ENCODE results near the gene RGS1. TPM values are rescaled to one million over a fixed set of nuclear protein-coding genes. Genes with fewer than 3 reads are reported as not detected.

The RGS1 gene
- total and polyA plus RNA-seq, 9 of the 15 experiments (the other 6 are each of a cell fraction or from before 2014, with no cell fraction given), result not detected

- TF ChIP-seq ZNF398 (CRISPR knock-in tag; IDR thresholded peaks at IDR 0.05) (no peak), CBX5 (IDR thresholded peaks at IDR 0.05; ENCODE audit: borderline replicate concordance, low read depth) (no peak), FOXM1 (IDR thresholded peaks at IDR 0.05; ENCODE audit: low read depth) (no peak), FOXM1 (CRISPR knock-in tag; IDR thresholded peaks at IDR 0.05; ENCODE audit: low read depth) (no peak), TGIF2 (CRISPR knock-in tag; IDR thresholded peaks at IDR 0.05) (no peak), ZNF778 (CRISPR knock-in tag; IDR thresholded peaks at IDR 0.05) (no peak), ZNF197 (CRISPR knock-in tag; IDR thresholded peaks at IDR 0.05; ENCODE audit: low read depth) (no peak), ZFP30 (CRISPR knock-in tag; IDR thresholded peaks at IDR 0.05; ENCODE audit: borderline replicate concordance) (no peak)
Observed at GRCh38 chr1:192601567-192601966, 26.0 kb downstream of the RGS1 start (continued).

GRCh38 chr1:192602757-192603156 lies 27.2 kb downstream of the RGS1 start:
- TF ChIP-seq SPI1 (IDR thresholded peaks at IDR 0.05; ENCODE audit: borderline replicate concordance, low read depth, low read length) (no peak), HDAC2 (IDR thresholded peaks at IDR 0.05) (no peak), PML (IDR thresholded peaks at IDR 0.05; ENCODE audit: low read length) (no peak), FIP1L1 (IDR thresholded peaks at IDR 0.05; ENCODE audit: low read depth, low read length, poor library complexity, severe bottlenecking) (no peak)
- no peaks in the 10 kb centered on the region for H4K20me1 ChIP-seq (replicated peaks; ENCODE audit: control insufficient read depth, insufficient read depth, low read length)
- DNase-seq (ENCODE audit: extremely low read depth in 1 of 4, low spot score in 3 of 4) (no peak), ATAC-seq (no peak), FAIRE-seq (no peak)
- in situ Hi-C loops (cut with MboI), result no loop called here
- H3K79me2 ChIP-seq (ENCODE audit: control insufficient read depth, insufficient read depth, low read length), result no peaks in the 10 kb centered on the region
- no peaks in the 10 kb centered on the region for H3K36me3 ChIP-seq (ENCODE audit: control insufficient read depth, insufficient read depth, low read length)
- intact Hi-C loops (cut with micrococcal nuclease), result no loop called here
- H3K27me3 ChIP-seq (ENCODE audit: control insufficient read depth in 2 of 2, insufficient read depth in 2 of 2, low read length in 2 of 2), result no peaks in the 10 kb centered on the region
- no peaks in the 10 kb centered on the region for H3K9me1 ChIP-seq (ENCODE audit: control insufficient read depth, insufficient read depth, low read length)
- ChIA-PET POLR2A (interaction anchor here (0.8 kb wide), 1 partner anchor 207 kb away, joined by 3 read pairs; no protein-coding TSS in a partner anchor), CTCF (ENCODE audit: low intra/inter-chr PET ratio) (no interaction called here)
- H2AFZ ChIP-seq (ENCODE audit: low read depth, low read length), result no peak overlapping the region
- H3K9ac ChIP-seq (ENCODE audit: insufficient read depth in 1 of 2, low read depth in 2 of 2, low read length in 2 of 2), result no peak overlapping the region
- no peaks in the 10 kb centered on the region; the same call in 1 of the 2 replicates for H3K9me3 ChIP-seq (replicated peaks; ENCODE audit: control insufficient read depth, insufficient read depth, low read depth, low read length)
- WGBS (ENCODE audit: insufficient coverage, low coverage, missing lambda C conversion rate), result 0% methylated on average over 1 of the region's 1 CpG
- no peak overlapping the region for H3K4me2 ChIP-seq (ENCODE audit: insufficient read depth, low read length)
- no peak overlapping the region for H3K4me3 ChIP-seq
- no TSS peak for BruUV-seq (replicated peaks)
- H3K4me1 ChIP-seq (replicated peaks in 1 of 2; ENCODE audit: control insufficient read depth in 2 of 2, insufficient read depth in 2 of 2, low read length in 2 of 2), result no peaks in the 10 kb centered on the region
- no peak overlapping the region for H3K27ac ChIP-seq (ENCODE audit: extremely low read depth, low read depth, low read length)

Data from K562 (cell line).